ENCODE data around the gene HOXA2.
A peak's percentile ranks its signal among the peaks of the same experiment; 100 is the strongest.

Gene HOXA2

GRCh38 chr7:27148031-27148755 is 45.7 kb upstream of the HOXA2 start (continued):
- no peak for TF ChIP-seq ZNF362 (tag by site-specific recombination; IDR thresholded peaks at IDR 0.05)
- TF ChIP-seq, protein P1, sequence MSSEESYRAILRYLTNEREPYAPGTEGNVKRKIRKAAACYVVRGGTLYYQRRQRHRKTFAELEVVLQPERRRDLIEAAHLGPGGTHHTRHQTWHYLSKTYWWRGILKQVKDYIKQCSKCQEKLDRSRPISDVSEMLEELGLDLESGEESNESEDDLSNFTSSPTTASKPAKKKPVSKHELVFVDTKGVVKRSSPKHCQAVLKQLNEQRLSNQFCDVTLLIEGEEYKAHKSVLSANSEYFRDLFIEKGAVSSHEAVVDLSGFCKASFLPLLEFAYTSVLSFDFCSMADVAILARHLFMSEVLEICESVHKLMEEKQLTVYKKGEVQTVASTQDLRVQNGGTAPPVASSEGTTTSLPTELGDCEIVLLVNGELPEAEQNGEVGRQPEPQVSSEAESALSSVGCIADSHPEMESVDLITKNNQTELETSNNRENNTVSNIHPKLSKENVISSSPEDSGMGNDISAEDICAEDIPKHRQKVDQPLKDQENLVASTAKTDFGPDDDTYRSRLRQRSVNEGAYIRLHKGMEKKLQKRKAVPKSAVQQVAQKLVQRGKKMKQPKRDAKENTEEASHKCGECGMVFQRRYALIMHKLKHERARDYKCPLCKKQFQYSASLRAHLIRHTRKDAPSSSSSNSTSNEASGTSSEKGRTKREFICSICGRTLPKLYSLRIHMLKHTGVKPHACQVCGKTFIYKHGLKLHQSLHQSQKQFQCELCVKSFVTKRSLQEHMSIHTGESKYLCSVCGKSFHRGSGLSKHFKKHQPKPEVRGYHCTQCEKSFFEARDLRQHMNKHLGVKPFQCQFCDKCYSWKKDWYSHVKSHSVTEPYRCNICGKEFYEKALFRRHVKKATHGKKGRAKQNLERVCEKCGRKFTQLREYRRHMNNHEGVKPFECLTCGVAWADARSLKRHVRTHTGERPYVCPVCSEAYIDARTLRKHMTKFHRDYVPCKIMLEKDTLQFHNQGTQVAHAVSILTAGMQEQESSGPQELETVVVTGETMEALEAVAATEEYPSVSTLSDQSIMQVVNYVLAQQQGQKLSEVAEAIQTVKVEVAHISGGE (tag by site-specific recombination; conservative IDR thresholded peaks at IDR 0.05; ENCODE audit: low read depth): peak; percentile 32; the same call in 1 of the 2 replicates
- TF ChIP-seq ZNF221 (tag by site-specific recombination; IDR thresholded peaks at IDR 0.05; ENCODE audit: borderline replicate concordance): no peak
- no peak for TF ChIP-seq IKZF3 (tag by site-specific recombination; IDR thresholded peaks at IDR 0.05)
- TF ChIP-seq ZBTB10 (tag by site-specific recombination; IDR thresholded peaks at IDR 0.05): peak; percentile 49
- TF ChIP-seq, protein P2, sequence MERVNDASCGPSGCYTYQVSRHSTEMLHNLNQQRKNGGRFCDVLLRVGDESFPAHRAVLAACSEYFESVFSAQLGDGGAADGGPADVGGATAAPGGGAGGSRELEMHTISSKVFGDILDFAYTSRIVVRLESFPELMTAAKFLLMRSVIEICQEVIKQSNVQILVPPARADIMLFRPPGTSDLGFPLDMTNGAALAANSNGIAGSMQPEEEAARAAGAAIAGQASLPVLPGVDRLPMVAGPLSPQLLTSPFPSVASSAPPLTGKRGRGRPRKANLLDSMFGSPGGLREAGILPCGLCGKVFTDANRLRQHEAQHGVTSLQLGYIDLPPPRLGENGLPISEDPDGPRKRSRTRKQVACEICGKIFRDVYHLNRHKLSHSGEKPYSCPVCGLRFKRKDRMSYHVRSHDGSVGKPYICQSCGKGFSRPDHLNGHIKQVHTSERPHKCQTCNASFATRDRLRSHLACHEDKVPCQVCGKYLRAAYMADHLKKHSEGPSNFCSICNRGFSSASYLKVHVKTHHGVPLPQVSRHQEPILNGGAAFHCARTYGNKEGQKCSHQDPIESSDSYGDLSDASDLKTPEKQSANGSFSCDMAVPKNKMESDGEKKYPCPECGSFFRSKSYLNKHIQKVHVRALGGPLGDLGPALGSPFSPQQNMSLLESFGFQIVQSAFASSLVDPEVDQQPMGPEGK (tag by site-specific recombination; IDR thresholded peaks at IDR 0.05): peak; percentile 82
- no peak for TF ChIP-seq REST (tag by site-specific recombination; IDR thresholded peaks at IDR 0.05)
- no peak for TF ChIP-seq PRDM2 (tag by site-specific recombination; IDR thresholded peaks at IDR 0.05; ENCODE audit: borderline replicate concordance)
- no peak for TF ChIP-seq ZNF530 (tag by site-specific recombination; IDR thresholded peaks at IDR 0.05; ENCODE audit: low read depth)
- no peak for TF ChIP-seq ZNF585B (tag by site-specific recombination; IDR thresholded peaks at IDR 0.05)
- TF ChIP-seq ZNF639 (tag by site-specific recombination; IDR thresholded peaks at IDR 0.05): no peak
- no peak for TF ChIP-seq ZNF133 (tag by site-specific recombination; IDR thresholded peaks at IDR 0.05)
- TF ChIP-seq ZNF521 (tag by site-specific recombination; IDR thresholded peaks at IDR 0.05): no peak
- TF ChIP-seq AEBP2 (tag by site-specific recombination; IDR thresholded peaks at IDR 0.05; ENCODE audit: borderline replicate concordance): no peak
- no peak for TF ChIP-seq ZNF214 (tag by site-specific recombination; IDR thresholded peaks at IDR 0.05; ENCODE audit: borderline replicate concordance)

All from HEK293 (cell line).